ENCODE data around the gene ATP13A1. TPM values are rescaled to one million over a fixed set of nuclear protein-coding genes. Genes with fewer than 3 reads are reported as not detected.

ATP13A1 gene
- total RNA-seq, 1 donor from 2014 or later: 135 TPM

DNA sequence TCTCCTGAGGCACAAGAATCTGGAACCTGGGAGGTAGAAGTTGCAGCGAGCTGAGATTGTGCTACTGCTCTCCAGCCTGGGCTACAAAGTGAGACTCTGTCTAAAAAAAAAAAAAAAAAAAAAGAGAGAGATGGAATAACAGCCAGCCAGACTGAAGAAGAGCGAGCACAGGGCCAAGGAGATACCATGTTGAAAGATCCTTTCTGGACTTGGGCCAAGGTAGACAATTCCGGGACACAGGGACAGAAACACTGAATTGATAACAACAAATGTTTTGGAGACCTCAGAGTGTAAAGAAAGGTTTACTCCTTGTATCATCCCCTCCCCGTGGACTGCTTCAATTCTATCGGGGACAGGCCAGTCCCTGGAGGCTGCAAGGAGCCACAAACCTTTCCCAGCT is 40.1 kb downstream of the ATP13A1 start:
- DNase-seq: no peak
- ATAC-seq (ENCODE audit: low read depth): no peak
- Mint-ChIP-seq H3K4me1 (peaks cover 30% of the 10 kb centered on the region), H3K36me3 (ENCODE audit: low read depth) (peaks cover 25% of the 10 kb centered on the region), H3K27ac (no peak overlapping the region), H3K27me3 (no peaks in the 10 kb centered on the region), H3K4me3 (no peak overlapping the region), H3K9me3 (no peaks in the 10 kb centered on the region)
- intact Hi-C loops (cut with micrococcal nuclease): no loop called here
- ChIA-PET CTCF (interaction anchor here (1.2 kb wide), 1 partner anchor 91 kb away, joined by 4 read pairs; no protein-coding TSS in a partner anchor), POLR2A (interaction anchor here (0.7 kb wide), 1 partner anchor 33 kb away, joined by 3 read pairs; no protein-coding TSS in a partner anchor)
- TF ChIP-seq CTCF (IDR thresholded peaks at IDR 0.05): no peak

DNA sequence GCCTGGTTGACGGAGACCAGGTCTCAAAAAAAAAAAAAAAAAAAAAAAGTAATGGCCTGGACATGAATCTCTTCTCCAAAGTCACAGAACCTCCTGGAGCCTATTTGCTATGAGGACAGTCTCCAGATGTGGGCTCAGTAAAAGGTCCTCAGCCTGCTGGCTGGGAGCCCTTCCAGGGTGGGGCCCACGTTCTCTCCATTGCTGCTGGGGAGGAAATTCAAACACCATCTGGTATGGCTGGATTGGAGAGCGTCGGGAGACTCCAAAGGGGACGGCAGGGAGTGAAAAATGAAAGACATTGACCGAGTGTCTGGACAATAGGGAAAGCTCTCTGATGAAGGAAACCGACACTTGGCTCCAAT is 43.6 kb downstream of the ATP13A1 start:
- CTCF ChIA-PET: no interaction called here
- H3K9me3 Mint-ChIP-seq: no peaks in the 10 kb centered on the region
- H3K4me3 Mint-ChIP-seq: no peak overlapping the region
- H3K36me3 Mint-ChIP-seq (ENCODE audit: low read depth): peaks cover 17% of the 10 kb centered on the region
- no peak for DNase-seq
- POLR2A ChIA-PET: interaction anchor here (0.7 to 1.3 kb wide), 4 partner anchors 9 to 623 kb away, joined by 6 to 11 read pairs (median 9); no protein-coding TSS in a partner anchor
- peaks cover 36% of the 10 kb centered on the region for H3K4me1 Mint-ChIP-seq
- intact Hi-C loops (cut with micrococcal nuclease): loop anchor here (2.0 to 10.0 kb wide), 2 partner anchors 235 to 281 kb away; partner anchors contain the start of gene ZNF93
- no peak for TF ChIP-seq CTCF (IDR thresholded peaks at IDR 0.05)
- no peak for ATAC-seq (ENCODE audit: low read depth)
- H3K27ac Mint-ChIP-seq: no peak overlapping the region
- H3K27me3 Mint-ChIP-seq: no peaks in the 10 kb centered on the region

GRCh38 chr19:19619181-19619848 is 44.2 kb downstream of the ATP13A1 start:
- intact Hi-C loops (cut with micrococcal nuclease): loop anchor here (2.0 to 10.0 kb wide), 2 partner anchors 235 to 281 kb away; partner anchors contain the start of gene ZNF93
- Mint-ChIP-seq H3K27me3 (no peaks in the 10 kb centered on the region), H3K36me3 (ENCODE audit: low read depth) (peaks cover 14% of the 10 kb centered on the region), H3K4me1 (peaks cover 36% of the 10 kb centered on the region), H3K4me3 (peak overlapping the region; percentile 81), H3K27ac (peak overlapping the region; percentile 83), H3K9me3 (no peaks in the 10 kb centered on the region)
- CTCF ChIA-PET: no interaction called here
- no peak for ATAC-seq (ENCODE audit: low read depth)
- DNase-seq: no peak
- no peak for TF ChIP-seq CTCF (IDR thresholded peaks at IDR 0.05)
- POLR2A ChIA-PET: interaction anchor here (0.6 to 1.0 kb wide), 5 partner anchors 9 to 624 kb away, joined by 3 to 11 read pairs (median 8); no protein-coding TSS in a partner anchor

GRCh38 chr19:19618219-19619051 is 45.0 kb downstream of the ATP13A1 start, which contains the start of gene PBX4:
PBX4 (minus strand) TSS chr19:19618687; CDS start chr19:19618629, 58 bp downstream.
- Mint-ChIP-seq H3K27ac (peak within 1 kb of the TSS; percentile 83), H3K27me3 (no peaks in the 10 kb centered on the region), H3K4me3 (peak within 1 kb of the TSS; percentile 85), H3K4me1 (peaks cover 35% of the 10 kb centered on the region), H3K36me3 (ENCODE audit: low read depth) (peaks cover 6% of the 10 kb centered on the region), H3K9me3 (no peaks in the 10 kb centered on the region)
- TF ChIP-seq CTCF (IDR thresholded peaks at IDR 0.05): no peak
- ATAC-seq (ENCODE audit: low read depth) (peak; percentile 95), DNase-seq (peak; percentile 98)
- POLR2A ChIA-PET: interaction anchor here (0.5 to 2.0 kb wide), 6 partner anchors 13 to 282 kb away, joined by 3 to 5 read pairs (median 4); partner anchors contain the start of gene ZNF93
- CTCF ChIA-PET: no interaction called here
- intact Hi-C loops (cut with micrococcal nuclease): loop anchor here (1.0 to 10.0 kb wide), 10 partner anchors 10 to 282 kb away; partner anchors contain the start of genes ATP13A1, GMIP, LPAR2 and NDUFA13

All from activated B cell treated with CpG ODN at 0.5 μM for 24 hours (primary cell).